Adrenal gland (tissue), 5 donors: ENCODE results near the gene KRT77.

Experiments
- CTCF ChIP-seq, 6 experiments: fragments of 450-650 bp in 4 of 6; fragments of 200-600 bp in 2 of 6; sonication (generic) in 1 of 6; IDR thresholded peaks; 1 replicate in 5 of 6; 2 replicates in 1 of 6; pipeline versions ENCODE4 v1.5.1 to v1.8.0; 2016 to 2021; ENCODE audit warnings: antibody characterized with exemption in 6 of 6, mild to moderate bottlenecking in 2 of 6, moderate library complexity in 1 of 6
- POLR2A ChIP-seq, 2 donors: fragments of 450-650 bp; IDR thresholded peaks; one replicate each; pipeline ENCODE4 v1.6.1; 2017; ENCODE audit warnings: antibody characterized with exemption in 2 of 2, mild to moderate bottlenecking in 2 of 2, moderate library complexity in 1 of 2
- donor health status: DM: no; HTN: no; CAD: no.

GRCh38 chr12:52714887-52715281 lies 11.6 kb upstream of the KRT77 start:
- TF ChIP-seq CTCF (IDR thresholded peaks at IDR 0.05) = no peak
- no peak for TF ChIP-seq POLR2A (IDR thresholded peaks at IDR 0.05)
